ENCODE data around the gene ZBTB46.

DNA sequence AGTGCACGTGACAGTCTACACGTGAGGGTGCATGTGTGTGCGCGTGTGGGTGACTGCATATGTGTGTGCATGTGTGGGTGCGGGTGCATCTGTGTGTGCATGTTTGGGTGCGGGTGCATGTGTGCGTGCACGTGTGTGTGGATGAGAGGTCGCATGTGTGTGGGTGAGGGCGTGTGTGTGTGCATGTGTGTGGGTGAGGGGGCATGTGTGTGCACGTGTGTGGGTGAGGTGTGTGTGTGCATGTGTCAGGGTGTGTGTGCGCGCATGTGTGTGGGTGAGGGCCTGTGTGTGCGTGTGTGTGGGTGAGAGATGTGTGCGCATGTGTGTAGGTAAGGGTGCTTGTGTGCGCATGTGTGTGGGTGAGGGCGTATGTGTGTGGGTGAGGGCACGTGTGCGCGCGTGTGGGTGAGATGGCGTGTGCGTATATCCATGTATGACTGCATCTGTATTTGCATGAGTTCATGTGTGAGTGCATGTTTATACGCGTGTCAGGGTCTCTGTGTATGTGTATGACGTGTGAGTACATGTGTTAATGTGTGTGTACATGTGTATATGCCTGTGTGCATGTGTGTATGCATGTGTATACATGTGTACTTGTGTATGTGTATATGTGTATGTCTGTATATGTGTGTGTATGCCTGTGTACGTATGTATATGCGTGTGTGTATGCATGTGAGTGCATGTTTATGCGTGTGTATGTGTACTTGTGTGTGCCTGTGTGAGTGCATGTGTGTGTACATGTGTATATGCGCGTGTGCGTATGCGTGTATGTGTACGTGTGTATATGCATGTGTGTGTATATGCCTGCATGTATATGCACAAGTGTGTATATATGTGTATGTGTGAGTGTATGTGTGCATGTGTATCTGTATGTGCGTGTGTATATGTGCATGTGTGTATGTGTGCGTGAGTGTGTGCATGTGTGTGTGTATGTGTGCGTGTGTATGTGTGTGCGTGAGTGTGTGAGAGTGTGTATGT lies 98.7 kb downstream of the ZBTB46 start:
- TF ChIP-seq, protein P1, sequence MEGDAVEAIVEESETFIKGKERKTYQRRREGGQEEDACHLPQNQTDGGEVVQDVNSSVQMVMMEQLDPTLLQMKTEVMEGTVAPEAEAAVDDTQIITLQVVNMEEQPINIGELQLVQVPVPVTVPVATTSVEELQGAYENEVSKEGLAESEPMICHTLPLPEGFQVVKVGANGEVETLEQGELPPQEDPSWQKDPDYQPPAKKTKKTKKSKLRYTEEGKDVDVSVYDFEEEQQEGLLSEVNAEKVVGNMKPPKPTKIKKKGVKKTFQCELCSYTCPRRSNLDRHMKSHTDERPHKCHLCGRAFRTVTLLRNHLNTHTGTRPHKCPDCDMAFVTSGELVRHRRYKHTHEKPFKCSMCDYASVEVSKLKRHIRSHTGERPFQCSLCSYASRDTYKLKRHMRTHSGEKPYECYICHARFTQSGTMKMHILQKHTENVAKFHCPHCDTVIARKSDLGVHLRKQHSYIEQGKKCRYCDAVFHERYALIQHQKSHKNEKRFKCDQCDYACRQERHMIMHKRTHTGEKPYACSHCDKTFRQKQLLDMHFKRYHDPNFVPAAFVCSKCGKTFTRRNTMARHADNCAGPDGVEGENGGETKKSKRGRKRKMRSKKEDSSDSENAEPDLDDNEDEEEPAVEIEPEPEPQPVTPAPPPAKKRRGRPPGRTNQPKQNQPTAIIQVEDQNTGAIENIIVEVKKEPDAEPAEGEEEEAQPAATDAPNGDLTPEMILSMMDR (IDR thresholded peaks at IDR 0.05), result no peak
- no peak for TF ChIP-seq ZFX (IDR thresholded peaks at IDR 0.05; ENCODE audit: borderline replicate concordance)

Measured in 22Rv1 (cell line).